GM18520 (cell line): ENCODE data around the gene MYO9B.

ENCODE experiments used
- ATAC-seq: cut with Tn5 transposase; IDR thresholded peaks from one replicate; pipeline ENCODE4 v1.9.1; 2021; ENCODE audit not compliant: unreplicated experiment

MYO9B gene

GRCh38 chr19:17235971-17236777 lies 160.6 kb downstream of the MYO9B start:
- ATAC-seq: no peak

GRCh38 chr19:17236811-17237543 lies 161.4 kb downstream of the MYO9B start:
- no peak for ATAC-seq

- no peak for ATAC-seq
Observed at GRCh38 chr19:17237747-17238706, 162.4 kb downstream of the MYO9B start.

- no peak for ATAC-seq
Observed at GRCh38 chr19:17240062-17240752, 164.6 kb downstream of the MYO9B start.

- no peak for ATAC-seq
Observed at GRCh38 chr19:17240826-17241399, 165.3 kb downstream of the MYO9B start.

- no peak for ATAC-seq
Observed at GRCh38 chr19:17242431-17243208, 167.0 kb downstream of the MYO9B start.

GRCh38 chr19:17243211-17243829 lies 167.7 kb downstream of the MYO9B start:
- no peak for ATAC-seq

- ATAC-seq: no peak
Observed at GRCh38 chr19:17243830-17244617, 168.4 kb downstream of the MYO9B start.

- no peak for ATAC-seq
Observed at GRCh38 chr19:17244618-17245534, 169.3 kb downstream of the MYO9B start.

GRCh38 chr19:17245535-17245984 lies 170.0 kb downstream of the MYO9B start, which contains the start of gene NR2F6:
Gene NR2F6, minus strand, starts transcription at chr19:17245919. Its CDS starts 699 bp downstream, at chr19:17245220.
- ATAC-seq: no peak

GRCh38 chr19:17246681-17247425 lies 171.3 kb downstream of the MYO9B start:
- ATAC-seq: no peak

- no peak for ATAC-seq
Observed at GRCh38 chr19:17248011-17248776, 172.6 kb downstream of the MYO9B start.

- no peak for ATAC-seq
Observed at GRCh38 chr19:17249887-17250548, 174.4 kb downstream of the MYO9B start.

- ATAC-seq: no peak
Observed at GRCh38 chr19:17254636-17255035, 179.1 kb downstream of the MYO9B start.

GRCh38 chr19:17255150-17255621 lies 179.6 kb downstream of the MYO9B start:
- ATAC-seq: no peak
